Common myeloid progenitor, CD34-positive (primary cell): Measurements from ENCODE around the gene GRID1.

Source experiments
- CTCF ChIA-PET: fragments of 350-600 bp; sonication (Branson Sonifier 250); formaldehyde crosslinking; loops from one replicate; lab custom pipeline; 2021; ENCODE audit warnings: antibody characterized with exemption; lab: Charles Lee
- POLR2A ChIA-PET: fragments of 350-600 bp; sonication (Branson Sonifier 250); formaldehyde crosslinking; loops from one replicate; lab custom pipeline; 2021; ENCODE audit warnings: antibody characterized with exemption; lab: Charles Lee
- DNase-seq, 3 donors: peaks; one replicate each; pipeline versions ENCODE4 v3.0.0 to v3.0.0-alpha.2; 2013
- H3K27ac ChIP-seq, 2 experiments: 1 replicate in 1 of 2; 2 replicates in 1 of 2; pipeline ENCODE4 v1.7.0; 2013; ENCODE audit warnings: inconsistent platforms in 2 of 2, low read length in 2 of 2, mild to moderate bottlenecking in 2 of 2, low read depth in 1 of 2, moderate library complexity in 1 of 2; ENCODE audit not compliant: severe bottlenecking in 2 of 2, insufficient read depth in 1 of 2, poor library complexity in 1 of 2
- H3K27me3 ChIP-seq, 5 experiments: replicated peaks in 2 of 5; 1 replicate in 3 of 5; 2 replicates in 2 of 5; pipeline versions ENCODE4 v1.6.1 to v1.7.0; 2013; ENCODE audit warnings: low read length in 4 of 5, mild to moderate bottlenecking in 2 of 5, moderate library complexity in 2 of 5, inconsistent platforms in 1 of 5; ENCODE audit not compliant: insufficient read depth in 5 of 5, control insufficient read depth in 4 of 5
- H3K36me3 ChIP-seq, 4 experiments: 1 replicate in 2 of 4; 2 replicates in 2 of 4; pipeline versions ENCODE4 v1.6.1 to v1.7.0; 2013; ENCODE audit warnings: low read length in 3 of 4, control low read depth in 1 of 4, mild to moderate bottlenecking in 1 of 4; ENCODE audit not compliant: control insufficient read depth in 4 of 4, insufficient read depth in 4 of 4
- H3K4me1 ChIP-seq, 4 experiments: 1 replicate in 3 of 4; 2 replicates in 1 of 4; pipeline versions ENCODE4 v1.6.1 to v1.7.1; 2013; ENCODE audit warnings: low read length in 3 of 4, mild to moderate bottlenecking in 3 of 4, control low read depth in 1 of 4, inconsistent platforms in 1 of 4, moderate library complexity in 1 of 4; ENCODE audit not compliant: control insufficient read depth in 4 of 4, insufficient read depth in 4 of 4; ENCODE audit errors: control extremely low read depth in 1 of 4
- H3K4me3 ChIP-seq, 7 experiments: 1 replicate in 4 of 7; 2 replicates in 3 of 7; pipeline versions ENCODE4 v1.5.1 to v1.7.0; 2013; ENCODE audit warnings: mild to moderate bottlenecking in 7 of 7, low read length in 6 of 7, moderate library complexity in 6 of 7, inconsistent platforms in 2 of 7, low read depth in 2 of 7, control low read depth in 1 of 7; ENCODE audit not compliant: insufficient read depth in 4 of 7, control insufficient read depth in 1 of 7; ENCODE audit errors: extremely low read depth in 1 of 7
- H3K9me3 ChIP-seq, 5 experiments: 1 replicate in 4 of 5; 2 replicates in 1 of 5; pipeline versions ENCODE4 v1.6.1 to v1.7.1; 2013; ENCODE audit warnings: low read length in 4 of 5, mild to moderate bottlenecking in 2 of 5, inconsistent platforms in 1 of 5, low read depth in 1 of 5, moderate library complexity in 1 of 5; ENCODE audit not compliant: control insufficient read depth in 4 of 5, insufficient read depth in 2 of 5; ENCODE audit errors: control extremely low read depth in 1 of 5
- WGBS: methylation state at CpG from one replicate; pipeline ENCODE4 v1.1.5; 2013; ENCODE audit not compliant: insufficient coverage; 5-methylcytosine and 5-hydroxymethylcytosine counted together

The GRID1 gene

DNA sequence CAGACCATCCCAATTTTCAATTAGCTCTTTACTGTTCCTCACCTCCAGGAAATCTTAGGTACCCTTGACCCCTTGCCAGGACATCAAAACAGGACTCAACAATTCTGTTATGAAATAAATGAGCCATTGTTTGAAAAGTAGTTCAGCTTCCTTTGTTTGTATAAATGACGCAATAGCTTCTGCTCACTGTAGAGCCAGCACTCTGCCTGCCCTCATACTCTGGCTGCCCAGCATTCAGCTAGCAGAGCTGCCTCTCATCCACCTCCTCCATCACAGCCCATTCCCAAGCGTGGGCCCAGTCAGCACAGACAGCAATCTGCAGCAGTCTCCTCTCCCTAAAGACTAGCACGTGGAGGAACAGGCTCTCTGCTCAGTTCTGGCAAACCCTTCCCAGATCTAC is 478.6 kb downstream of the GRID1 start:
- Histone ChIP-seq H3K4me3 (no peak overlapping the region), H3K27ac (no peak overlapping the region), H3K27me3 (peaks cover 0 to 5% (median 0%) of the 10 kb centered on the region in 5 experiments), H3K4me1 (no peaks in the 10 kb centered on the region), H3K36me3 (no peaks in the 10 kb centered on the region), H3K9me3 (peaks cover 0 to 4% (median 0%) of the 10 kb centered on the region in 5 experiments)
- WGBS = 83% methylated on average over 3 of the region's 3 CpGs
- POLR2A ChIA-PET = no interaction called here
- CTCF ChIA-PET = no interaction called here
- DNase-seq = no peak

DNA sequence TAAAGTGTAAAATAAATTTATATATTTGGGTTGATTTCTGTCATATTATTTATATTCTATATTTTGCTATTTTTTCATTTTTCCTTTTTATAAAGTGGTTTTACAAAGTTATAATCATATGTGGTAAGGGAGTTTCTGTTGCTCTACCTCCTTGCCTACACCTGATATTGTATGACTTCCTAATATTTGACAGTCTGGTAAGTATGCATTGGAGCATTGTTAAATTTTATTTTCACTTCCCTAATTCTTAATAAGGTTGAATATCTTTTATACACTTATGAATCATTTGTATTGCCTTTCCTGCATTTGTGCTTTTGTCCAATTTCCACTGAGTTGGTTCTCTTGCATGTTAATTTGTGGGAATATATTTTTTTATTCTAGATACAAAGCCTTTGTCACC is 492.4 kb downstream of the GRID1 start:
- Histone ChIP-seq H3K27me3 (no peaks in the 10 kb centered on the region), H3K9me3 (peaks cover 0 to 4% (median 0%) of the 10 kb centered on the region in 5 experiments), H3K4me1 (no peaks in the 10 kb centered on the region), H3K4me3 (no peak overlapping the region), H3K36me3 (no peaks in the 10 kb centered on the region), H3K27ac (no peak overlapping the region)
- ChIA-PET CTCF (no interaction called here), POLR2A (no interaction called here)
- DNase-seq = no peak

DNA sequence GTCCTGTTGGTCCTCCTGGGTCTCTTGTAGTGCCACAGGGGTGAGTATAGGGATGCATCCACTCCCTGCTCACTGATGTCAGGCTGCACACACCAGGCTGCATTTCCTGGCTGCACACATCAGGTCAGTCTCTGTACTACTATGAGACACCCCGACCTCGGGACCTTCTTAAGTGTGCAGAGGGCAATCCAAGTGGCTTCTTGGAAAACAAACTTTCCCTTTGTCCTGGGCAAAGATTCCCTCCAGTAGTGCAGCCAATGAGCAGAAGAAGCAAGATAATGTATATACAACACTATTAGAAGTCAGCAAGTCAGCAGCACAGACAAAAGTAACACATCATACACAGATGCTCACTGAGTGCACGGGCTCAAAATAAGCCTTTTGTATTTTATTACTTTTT is 493.5 kb downstream of the GRID1 start:
- Histone ChIP-seq H3K9me3 (peaks cover 0 to 4% (median 0%) of the 10 kb centered on the region in 5 experiments), H3K4me1 (no peaks in the 10 kb centered on the region), H3K27ac (no peak overlapping the region), H3K27me3 (no peaks in the 10 kb centered on the region), H3K36me3 (no peaks in the 10 kb centered on the region), H3K4me3 (no peak overlapping the region)
- CTCF ChIA-PET = no interaction called here
- POLR2A ChIA-PET = no interaction called here
- DNase-seq = no peak
- 80% methylated on average over 1 of the region's 3 CpGs for WGBS

DNA sequence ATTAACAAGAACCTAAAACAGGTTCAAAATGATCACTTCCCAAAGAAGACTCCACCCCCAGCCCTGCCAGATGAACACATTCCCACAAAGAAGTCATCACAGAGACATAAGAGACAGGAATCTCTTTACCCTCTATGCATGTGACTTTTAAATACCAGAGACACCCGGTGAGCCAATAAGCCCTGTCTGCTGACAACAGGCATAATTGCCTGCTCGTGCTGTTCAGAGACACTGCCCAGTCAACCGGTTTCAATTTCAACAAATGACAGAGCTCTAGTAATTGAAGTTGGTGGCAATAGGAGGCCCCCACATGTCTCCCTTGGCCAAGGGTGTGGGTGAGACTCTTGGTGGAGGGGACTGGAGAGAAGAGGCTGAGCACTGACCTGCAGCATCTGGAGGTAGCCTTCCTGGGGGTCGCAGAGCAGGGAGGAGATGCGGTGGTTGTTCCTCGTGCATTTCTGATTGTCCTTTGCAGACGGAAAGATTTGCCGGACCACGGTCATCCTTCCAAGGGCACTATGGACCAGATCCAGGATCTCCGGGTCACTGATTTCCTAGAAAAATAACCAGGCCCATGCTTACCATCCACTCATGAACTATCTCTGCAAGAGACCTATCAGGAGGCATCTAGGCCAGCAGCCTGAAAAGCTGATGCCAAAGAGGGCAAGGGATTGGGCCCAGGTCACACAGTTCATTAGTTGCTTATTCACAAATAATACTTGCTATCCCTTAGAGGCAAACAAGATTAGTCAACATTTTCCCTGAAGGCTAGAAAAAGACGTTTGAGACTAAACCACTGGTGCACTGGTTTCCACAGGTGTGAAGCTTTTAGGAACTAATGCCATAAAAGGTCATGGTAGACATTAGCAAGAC is 497.7 kb downstream of the GRID1 start:
- Histone ChIP-seq H3K4me1 (no peaks in the 10 kb centered on the region), H3K9me3 (no peaks in the 10 kb centered on the region), H3K27me3 (no peaks in the 10 kb centered on the region), H3K27ac (no peak overlapping the region), H3K4me3 (no peak overlapping the region), H3K36me3 (no peaks in the 10 kb centered on the region)
- DNase-seq = no peak
- CTCF ChIA-PET = no interaction called here
- WGBS = 96% methylated on average over 9 of the region's 11 CpGs
- POLR2A ChIA-PET = no interaction called here

DNA sequence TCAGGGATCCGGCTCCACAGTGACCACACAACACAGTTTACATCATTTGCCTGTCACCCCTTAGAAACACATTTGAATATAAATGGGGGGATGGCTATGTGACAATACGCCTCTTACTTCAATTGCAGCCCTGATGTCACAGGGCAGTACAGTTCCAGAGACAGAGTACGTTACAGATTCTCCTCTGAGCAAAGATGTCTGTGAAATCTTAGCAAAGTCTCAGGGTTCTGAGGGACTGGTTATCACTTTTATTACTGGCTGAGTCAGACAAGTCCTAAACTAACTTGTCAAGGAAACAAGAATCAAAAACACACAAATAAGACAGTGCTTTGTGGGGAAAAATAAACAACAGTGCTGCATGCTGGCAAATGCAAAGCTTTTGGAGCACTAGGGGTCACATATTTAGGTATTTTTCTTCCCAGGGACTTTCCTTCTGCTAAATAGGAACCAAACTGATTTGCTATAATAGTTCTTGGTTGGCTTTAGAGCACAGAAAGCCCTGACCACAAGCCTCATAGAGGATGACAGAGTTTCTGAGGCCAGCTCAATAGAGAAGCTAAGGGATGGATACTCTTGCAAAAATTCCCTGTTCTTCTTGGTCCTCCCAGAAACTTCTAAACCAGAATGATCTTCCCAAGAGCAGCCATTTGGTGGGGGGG is 501.6 kb downstream of the GRID1 start:
- ChIA-PET CTCF (no interaction called here), POLR2A (no interaction called here)
- Histone ChIP-seq H3K4me3 (no peak overlapping the region), H3K27ac (no peak overlapping the region), H3K4me1 (peaks cover 0 to 14% (median 9%) of the 10 kb centered on the region in 4 experiments), H3K9me3 (no peaks in the 10 kb centered on the region), H3K27me3 (no peaks in the 10 kb centered on the region), H3K36me3 (no peaks in the 10 kb centered on the region)
- no peak for DNase-seq
- WGBS = 100% methylated on average over 2 of the region's 3 CpGs

DNA sequence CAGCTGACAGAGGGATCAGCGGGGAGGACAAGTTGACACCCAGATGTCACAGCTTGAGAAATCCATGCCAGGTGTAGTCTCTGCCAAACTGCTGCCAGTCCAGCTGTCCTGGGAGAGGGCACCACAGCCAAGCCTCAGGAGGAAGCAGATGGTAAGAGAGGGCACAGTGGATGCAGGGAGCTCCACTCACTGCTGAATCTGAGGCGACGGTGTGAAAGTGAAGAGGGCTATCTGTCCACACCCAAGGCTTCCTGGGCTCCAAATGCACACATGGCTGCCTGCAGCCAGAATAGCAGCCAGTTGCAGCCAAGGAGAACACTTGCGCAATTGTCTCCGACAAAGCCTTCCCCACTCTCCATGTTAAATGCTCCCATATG is 502.4 kb downstream of the GRID1 start:
- Histone ChIP-seq H3K27me3 (no peaks in the 10 kb centered on the region), H3K27ac (no peak overlapping the region), H3K36me3 (no peaks in the 10 kb centered on the region), H3K9me3 (no peaks in the 10 kb centered on the region), H3K4me3 (no peak overlapping the region), H3K4me1 (peaks cover 0 to 14% (median 9%) of the 10 kb centered on the region in 4 experiments)
- 94% methylated on average over 5 of the region's 5 CpGs for WGBS
- POLR2A ChIA-PET = no interaction called here
- CTCF ChIA-PET = no interaction called here
- no peak for DNase-seq
